ENCODE data around the gene CALHM6.

The CALHM6 gene

GRCh38 chr6:116471531-116471930 is 10.4 kb downstream of the CALHM6 start:
- H3K27ac Mint-ChIP-seq = no peak overlapping the region
- no peaks in the 10 kb centered on the region for H3K9me3 Mint-ChIP-seq
- peaks cover 6% of the 10 kb centered on the region for H3K4me1 Mint-ChIP-seq
- H3K4me3 Mint-ChIP-seq = no peak overlapping the region
- no peak for TF ChIP-seq CTCF (IDR thresholded peaks at IDR 0.05)
- H3K36me3 Mint-ChIP-seq (ENCODE audit: low read depth) = no peaks in the 10 kb centered on the region
- no peak for DNase-seq
- H3K27me3 Mint-ChIP-seq (ENCODE audit: low read depth, poor library complexity) = peaks cover 17% of the 10 kb centered on the region

- H3K27me3 Mint-ChIP-seq (ENCODE audit: low read depth, poor library complexity) = peaks cover 8% of the 10 kb centered on the region
- DNase-seq = no peak
- H3K4me1 Mint-ChIP-seq = peaks cover 6% of the 10 kb centered on the region
- no peak for TF ChIP-seq CTCF (IDR thresholded peaks at IDR 0.05)
- H3K36me3 Mint-ChIP-seq (ENCODE audit: low read depth) = no peaks in the 10 kb centered on the region
- H3K9me3 Mint-ChIP-seq = no peaks in the 10 kb centered on the region
- no peak overlapping the region for H3K27ac Mint-ChIP-seq
- no peak overlapping the region for H3K4me3 Mint-ChIP-seq
Observed at GRCh38 chr6:116472706-116473105, 11.5 kb downstream of the CALHM6 start.

GRCh38 chr6:116475141-116475540 is 14.0 kb downstream of the CALHM6 start:
- no peak for DNase-seq
- no peaks in the 10 kb centered on the region for H3K9me3 Mint-ChIP-seq
- H3K27me3 Mint-ChIP-seq (ENCODE audit: low read depth, poor library complexity) = peaks cover 6% of the 10 kb centered on the region
- TF ChIP-seq CTCF (IDR thresholded peaks at IDR 0.05) = no peak
- no peaks in the 10 kb centered on the region for H3K36me3 Mint-ChIP-seq (ENCODE audit: low read depth)
- H3K27ac Mint-ChIP-seq = no peak overlapping the region
- peaks cover 6% of the 10 kb centered on the region for H3K4me1 Mint-ChIP-seq
- no peak overlapping the region for H3K4me3 Mint-ChIP-seq

GRCh38 chr6:116476002-116476678 is 15.0 kb downstream of the CALHM6 start:
- Mint-ChIP-seq H3K4me3 (no peak overlapping the region), H3K36me3 (ENCODE audit: low read depth) (no peaks in the 10 kb centered on the region), H3K27me3 (ENCODE audit: low read depth, poor library complexity) (peaks cover 6% of the 10 kb centered on the region), H3K9me3 (no peaks in the 10 kb centered on the region), H3K27ac (no peak overlapping the region), H3K4me1 (peaks cover 6% of the 10 kb centered on the region)
- DNase-seq = no peak
- TF ChIP-seq CTCF (IDR thresholded peaks at IDR 0.05) = no peak

- Mint-ChIP-seq H3K27me3 (ENCODE audit: low read depth, poor library complexity) (peaks cover 7% of the 10 kb centered on the region), H3K4me1 (peaks cover 5% of the 10 kb centered on the region), H3K4me3 (no peak overlapping the region), H3K9me3 (peaks cover 2% of the 10 kb centered on the region), H3K27ac (no peak overlapping the region), H3K36me3 (ENCODE audit: low read depth) (no peaks in the 10 kb centered on the region)
- no peak for TF ChIP-seq CTCF (IDR thresholded peaks at IDR 0.05)
- no peak for DNase-seq
Observed at GRCh38 chr6:116482780-116483179, 21.6 kb downstream of the CALHM6 start.

GRCh38 chr6:116483616-116484015 is 22.4 kb downstream of the CALHM6 start:
- no peak overlapping the region for H3K27ac Mint-ChIP-seq
- no peak for DNase-seq
- peaks cover 9% of the 10 kb centered on the region for H3K9me3 Mint-ChIP-seq
- no peak overlapping the region for H3K4me3 Mint-ChIP-seq
- H3K27me3 Mint-ChIP-seq (ENCODE audit: low read depth, poor library complexity) = peaks cover 7% of the 10 kb centered on the region
- no peak for TF ChIP-seq CTCF (IDR thresholded peaks at IDR 0.05)
- peaks cover 5% of the 10 kb centered on the region for H3K4me1 Mint-ChIP-seq
- no peaks in the 10 kb centered on the region for H3K36me3 Mint-ChIP-seq (ENCODE audit: low read depth)

Measured in nephron progenitor cell (in vitro differentiated cells).